Activated CD4-positive, alpha-beta T cell treated with anti-CD3 and anti-CD28 coated beads, Interleukin-10, Interleukin-2, amounts not matched to agents 100 ng/mL and 50 ng/mL, durations not matched to agents 16 hours and 8 hours (primary cell): ENCODE results near the gene SEMA3E.

Experiments used
- DNase-seq: peaks from one replicate; pipeline ENCODE4 v3.0.0-alpha.2; 2020

The SEMA3E gene

GRCh38 chr7:83640731-83641537 lies 8.0 kb downstream of the SEMA3E start:
- DNase-seq, result no peak

DNA sequence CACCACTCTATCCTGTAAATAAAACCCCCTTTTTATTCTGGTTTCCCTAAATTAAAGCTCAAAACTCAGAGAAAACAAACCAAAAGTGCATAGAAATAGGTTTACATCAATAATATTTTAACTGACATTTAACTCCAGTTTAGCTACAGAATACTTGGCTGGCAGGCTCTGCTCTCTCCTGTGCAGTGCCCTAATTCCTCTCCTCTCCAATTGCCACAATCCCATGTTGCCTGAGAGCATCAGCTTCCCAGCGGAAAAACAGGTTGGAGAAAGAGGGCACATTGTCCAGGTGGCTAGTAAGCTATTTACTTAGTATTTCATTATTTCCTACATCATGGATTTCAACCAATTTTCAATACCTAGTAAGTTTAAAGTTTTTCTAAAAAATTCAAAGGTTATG lies 8.7 kb downstream of the SEMA3E start:
- no peak for DNase-seq

DNA sequence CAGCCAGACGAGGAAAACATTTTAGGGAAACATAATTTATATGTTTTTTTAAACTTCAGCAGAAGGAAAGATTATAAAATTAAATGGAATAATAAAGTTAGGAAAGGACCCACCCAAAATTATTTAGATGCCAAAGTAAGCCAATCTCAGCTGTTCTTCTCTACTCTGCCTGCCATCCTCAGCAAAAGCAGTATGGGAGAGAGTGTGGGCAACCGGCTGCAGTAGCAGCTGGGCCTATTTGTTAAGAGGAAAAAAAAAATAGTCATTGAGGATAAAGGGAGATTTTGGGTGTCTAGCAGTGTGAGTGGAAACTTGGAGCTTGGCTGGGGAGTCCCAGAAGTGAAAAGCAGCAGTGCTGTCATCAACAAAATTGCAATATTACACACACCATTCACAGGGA lies 15.4 kb downstream of the SEMA3E start:
- DNase-seq, result no peak

DNA sequence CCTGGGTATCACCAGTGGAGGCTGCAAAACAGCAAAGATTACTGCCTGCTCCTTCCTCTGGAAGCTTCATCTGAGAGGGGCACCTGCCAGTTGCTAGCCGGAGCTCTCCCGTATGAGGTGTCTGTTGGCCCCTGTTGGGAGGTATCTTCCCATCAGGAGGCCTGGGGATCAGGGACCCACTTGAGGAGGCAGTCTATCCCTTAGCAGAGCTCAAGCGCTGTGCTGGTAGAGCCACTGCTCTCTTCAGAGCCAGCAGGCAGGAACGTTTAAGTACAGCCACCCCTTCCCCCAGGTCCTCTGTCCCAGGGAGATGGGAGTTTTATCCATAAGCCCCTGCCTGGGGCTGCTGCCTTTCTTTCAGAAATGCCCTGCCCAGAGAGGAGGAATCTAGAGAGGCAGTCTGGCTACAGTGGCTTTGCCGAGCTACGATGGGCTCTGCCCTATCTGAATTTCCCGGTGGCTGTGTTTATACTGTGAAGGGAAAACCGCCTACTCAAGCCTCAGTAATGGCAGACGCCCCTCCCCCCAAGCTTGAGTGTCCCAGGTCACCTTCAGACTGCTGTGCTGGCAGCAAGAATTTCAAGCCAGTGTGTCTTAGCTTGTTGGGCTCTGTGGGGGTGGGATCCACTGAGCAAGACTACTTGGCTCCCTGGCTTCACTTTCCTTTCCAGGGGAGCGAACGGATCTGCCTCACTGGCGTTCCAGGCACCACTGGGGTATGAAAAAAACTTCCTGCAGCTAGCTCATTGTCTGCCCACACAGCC lies 19.6 kb downstream of the SEMA3E start:
- no peak for DNase-seq

- no peak for DNase-seq
Measured at GRCh38 chr7:83617858-83618257, 31.1 kb downstream of the SEMA3E start.

GRCh38 chr7:83614112-83614511 lies 34.8 kb downstream of the SEMA3E start:
- no peak for DNase-seq

- DNase-seq, result no peak
Measured at GRCh38 chr7:83613232-83613631, 35.7 kb downstream of the SEMA3E start.

- no peak for DNase-seq
Measured at GRCh38 chr7:83611776-83612175, 37.2 kb downstream of the SEMA3E start.

DNA sequence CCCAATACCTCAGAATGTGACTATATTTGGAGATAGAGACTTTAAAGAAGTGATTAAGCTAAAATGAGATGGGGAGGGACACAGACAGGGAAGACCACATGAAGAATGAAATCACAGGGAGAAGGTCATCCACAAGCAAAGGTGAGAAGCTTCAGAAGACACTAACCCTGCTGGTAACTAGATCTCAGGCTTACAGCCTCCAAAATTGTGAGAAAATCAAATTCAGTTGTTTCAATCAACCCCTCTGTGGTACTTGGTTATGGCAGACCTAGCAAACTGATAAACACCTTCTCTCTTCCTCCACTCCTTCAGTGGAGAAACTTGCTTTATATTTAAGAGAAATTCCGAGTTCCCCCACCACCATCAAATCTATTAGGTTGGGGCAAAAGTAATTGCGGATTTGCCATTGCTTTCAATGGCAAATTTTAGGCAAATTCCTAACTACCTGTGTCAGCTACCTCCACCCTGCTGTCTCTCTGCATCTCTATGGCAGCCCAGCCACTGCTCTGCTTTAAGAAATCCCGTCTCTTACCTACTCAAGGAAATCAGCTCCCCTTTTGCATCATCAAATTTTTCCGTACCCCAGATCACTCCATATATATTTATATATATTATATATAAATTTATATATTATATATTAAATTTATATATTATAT lies 38.2 kb downstream of the SEMA3E start:
- no peak for DNase-seq

- no peak for DNase-seq
Measured at GRCh38 chr7:83608716-83609115, 40.2 kb downstream of the SEMA3E start.

- no peak for DNase-seq
Measured at GRCh38 chr7:83603649-83604048, 45.3 kb downstream of the SEMA3E start.

- DNase-seq, result no peak
Measured at GRCh38 chr7:83599131-83599530, 49.8 kb downstream of the SEMA3E start.

DNA sequence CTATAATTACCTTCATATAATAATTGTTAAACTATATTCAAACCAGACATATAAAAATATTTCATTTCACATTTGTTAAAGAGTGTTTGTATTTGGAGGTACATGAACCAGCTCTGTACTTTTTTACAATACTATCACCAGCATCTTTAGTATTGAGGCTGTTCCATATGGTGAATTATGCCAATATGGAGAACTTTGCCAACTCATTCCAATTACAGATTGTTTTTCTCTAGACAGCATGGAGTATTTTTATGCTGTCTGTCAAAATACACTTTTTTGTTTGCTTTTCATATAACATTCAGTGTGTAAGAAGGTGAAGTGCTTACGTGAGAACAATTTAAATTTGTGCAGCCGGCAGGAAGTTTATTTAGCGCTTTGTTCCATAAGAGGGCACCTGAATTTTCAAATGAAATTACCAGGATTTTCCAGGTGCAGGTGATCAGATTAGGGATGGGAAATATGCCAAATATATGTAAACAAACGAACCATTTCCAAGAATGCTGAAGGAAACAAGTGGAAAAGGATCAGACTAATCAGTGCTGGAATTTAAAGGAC lies 54.9 kb downstream of the SEMA3E start:
- no peak for DNase-seq

GRCh38 chr7:83588602-83589240 lies 60.2 kb downstream of the SEMA3E start:
- no peak for DNase-seq

DNA sequence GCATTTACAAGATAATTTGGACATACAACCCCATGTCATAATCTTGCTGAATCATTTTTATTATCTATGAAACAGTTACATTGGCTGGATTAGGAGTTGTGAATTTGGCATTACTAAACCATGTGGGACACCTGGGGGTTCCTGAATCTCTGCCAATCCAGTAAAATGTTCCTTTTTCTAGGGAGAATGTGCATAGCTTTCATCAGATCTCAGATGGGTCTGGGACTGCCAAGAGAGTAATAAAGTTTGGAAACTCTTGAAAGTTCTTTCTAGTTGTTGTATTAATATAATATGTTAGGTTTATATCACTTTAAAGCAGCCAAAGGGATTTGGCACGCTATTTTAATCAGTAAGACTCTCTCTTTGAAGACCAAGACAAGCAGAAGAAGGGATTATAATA lies 62.7 kb downstream of the SEMA3E start:
- no peak for DNase-seq

DNA sequence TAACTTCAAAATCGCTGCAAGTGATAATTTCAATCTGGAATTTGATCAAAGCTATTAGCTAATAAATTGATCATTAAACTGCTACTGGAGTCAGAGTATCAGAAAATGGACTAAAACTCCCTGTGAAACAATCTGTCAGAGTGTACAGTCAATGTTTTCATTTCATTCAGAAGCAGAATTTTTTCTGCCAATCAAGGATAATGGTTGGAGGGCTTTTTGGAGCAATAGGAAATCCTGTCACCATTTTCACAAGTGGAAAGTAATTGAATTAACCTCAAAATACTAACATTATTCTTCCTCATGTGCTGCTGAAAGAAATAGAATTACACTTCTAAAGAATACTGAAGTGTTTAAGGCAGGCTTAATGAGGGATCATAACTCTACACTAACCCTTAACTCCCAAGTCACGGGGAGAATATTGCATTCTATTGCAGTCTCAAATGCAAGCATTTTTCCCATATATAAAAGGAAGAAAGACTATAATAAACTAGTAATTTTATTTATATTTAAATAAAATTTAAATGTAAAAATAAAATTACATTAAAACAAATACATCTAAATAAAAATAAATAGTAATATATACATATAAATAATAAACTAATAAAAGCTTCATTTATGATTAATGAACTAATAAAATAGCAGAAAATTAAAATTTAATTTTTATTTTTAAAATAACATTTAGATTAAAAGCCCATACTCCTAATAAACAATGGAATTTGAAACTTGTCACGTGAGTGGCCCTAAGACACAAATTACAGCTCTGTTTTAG lies 67.1 kb downstream of the SEMA3E start:
- DNase-seq, result no peak

DNA sequence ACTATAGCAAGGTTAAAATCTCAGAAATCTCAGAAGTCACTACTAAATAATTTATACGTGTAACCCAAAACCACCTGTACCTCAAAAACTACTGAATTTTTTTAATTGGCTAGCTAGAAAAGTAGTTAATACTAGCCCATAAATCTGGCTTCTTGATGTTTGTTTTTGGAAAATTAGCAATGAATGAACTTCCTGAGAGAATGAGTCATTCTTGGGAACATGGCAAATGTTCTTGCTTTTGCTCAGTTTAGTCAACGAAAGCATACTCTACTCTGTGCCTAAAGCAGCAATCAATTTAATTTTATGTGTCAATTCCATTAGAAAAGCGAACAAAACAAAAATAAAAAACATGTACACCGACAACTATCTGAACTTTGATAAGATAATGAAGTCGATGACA lies 69.2 kb downstream of the SEMA3E start:
- no peak for DNase-seq

GRCh38 chr7:83575436-83575835 lies 73.5 kb downstream of the SEMA3E start:
- DNase-seq, result no peak

- no peak for DNase-seq
Measured at GRCh38 chr7:83574616-83575015, 74.3 kb downstream of the SEMA3E start.

DNA sequence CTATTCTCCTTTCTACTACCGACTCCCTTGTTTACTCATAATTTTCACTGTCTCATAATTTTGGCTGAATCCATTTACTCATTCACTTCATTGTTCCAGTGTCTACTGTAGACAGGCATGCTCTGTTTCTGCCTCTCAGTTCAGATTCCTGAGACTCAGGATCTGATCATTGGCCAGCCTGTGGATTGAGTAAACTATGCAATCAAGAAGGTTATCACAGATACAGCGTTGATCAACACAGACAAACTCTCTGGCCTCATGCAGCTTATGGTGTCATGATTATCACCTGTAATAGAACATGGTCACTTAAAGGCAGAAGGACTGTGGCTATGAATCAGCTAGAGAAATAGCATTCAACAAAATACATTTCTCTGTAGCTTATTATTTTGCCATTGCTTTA lies 86.0 kb downstream of the SEMA3E start:
- no peak for DNase-seq

GRCh38 chr7:83562289-83562688 lies 86.7 kb downstream of the SEMA3E start:
- DNase-seq, result no peak

DNA sequence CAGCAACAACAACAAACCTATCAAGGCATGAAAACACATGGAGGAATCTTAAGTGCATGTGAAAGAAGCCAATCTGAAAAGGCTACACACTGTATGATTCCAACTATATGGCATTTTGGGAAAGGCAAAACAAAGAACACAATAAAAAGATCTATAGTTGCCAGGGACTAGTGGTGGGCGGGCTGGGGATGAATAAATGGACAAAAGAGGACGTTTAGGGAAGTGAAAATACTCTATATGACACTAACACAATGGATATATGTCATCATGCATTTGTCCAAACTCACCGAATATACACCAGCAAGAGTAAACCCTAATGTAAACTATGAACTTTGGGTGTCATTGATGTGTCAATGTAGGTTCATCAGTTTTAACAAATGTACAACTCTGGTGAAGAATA lies 89.1 kb downstream of the SEMA3E start:
- DNase-seq, result no peak
